ENCODE measurements around the gene NIPA2.

The NIPA2 gene

DNA sequence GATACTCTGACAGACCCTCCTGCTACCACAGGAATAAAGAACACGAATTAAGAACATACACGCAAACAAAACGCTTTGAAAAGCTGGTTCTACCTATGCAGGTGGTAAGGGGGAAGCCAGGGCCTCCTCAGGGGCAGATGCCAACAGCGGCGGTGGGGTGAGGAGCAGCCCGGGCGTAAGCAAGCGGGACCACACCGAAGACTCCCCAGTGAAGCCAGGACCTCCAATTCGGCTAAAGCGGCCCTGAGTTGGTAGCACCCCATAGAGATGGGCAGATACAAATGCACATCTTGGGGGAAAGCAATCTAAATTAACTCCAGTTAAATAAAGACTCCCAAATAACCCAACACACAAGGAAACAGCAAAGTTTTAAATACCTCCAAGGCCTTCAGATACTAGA lies 32.4 kb downstream of the NIPA2 start:
- FAIRE-seq = no peak
- no peak for TF ChIP-seq TAF1 (IDR thresholded peaks at IDR 0.05; ENCODE audit: borderline replicate concordance, low read depth, low read length)
- TF ChIP-seq POLR2A (IDR thresholded peaks at IDR 0.05; ENCODE audit: low read depth, low read length) = no peak
- no peak for TF ChIP-seq POLR2AphosphoS5 (IDR thresholded peaks at IDR 0.05; ENCODE audit: low read depth, low read length)
- no peak for DNase-seq (ENCODE audit: insufficient read length)

DNA sequence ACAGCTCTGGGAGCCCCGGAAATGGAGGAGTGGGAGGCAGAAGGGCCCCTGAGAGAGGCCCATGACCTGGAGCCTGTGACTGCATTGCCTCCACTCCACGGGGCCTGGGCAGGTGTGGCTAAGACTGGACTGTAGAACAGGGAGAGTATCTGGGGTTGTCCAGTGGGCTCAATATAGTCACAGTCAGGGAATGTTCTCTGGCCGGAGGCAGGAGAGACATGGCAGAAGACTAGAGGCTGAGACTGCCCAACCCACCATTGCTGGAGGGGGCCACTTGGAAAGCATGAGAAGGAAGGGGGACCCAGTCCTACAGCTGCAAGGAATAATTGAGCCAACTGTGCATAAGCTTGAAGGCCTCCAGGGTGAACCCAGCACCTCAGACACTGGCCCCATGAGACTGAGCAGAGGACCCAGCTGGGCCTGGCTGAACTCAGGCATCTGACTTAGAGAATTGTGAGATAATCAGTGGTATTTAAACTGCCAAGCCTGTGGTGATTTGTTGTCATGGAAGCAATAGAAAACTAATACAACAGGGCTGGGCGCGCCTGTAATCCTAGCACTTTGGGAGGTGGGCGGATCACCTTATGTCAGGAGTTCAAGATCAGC lies 33.1 kb downstream of the NIPA2 start:
- FAIRE-seq (no peak), DNase-seq (ENCODE audit: insufficient read length) (no peak)
- TF ChIP-seq POLR2A (IDR thresholded peaks at IDR 0.05; ENCODE audit: low read depth, low read length) (no peak), POLR2AphosphoS5 (IDR thresholded peaks at IDR 0.05; ENCODE audit: low read depth, low read length) (no peak), TAF1 (IDR thresholded peaks at IDR 0.05; ENCODE audit: borderline replicate concordance, low read depth, low read length) (no peak)

DNA sequence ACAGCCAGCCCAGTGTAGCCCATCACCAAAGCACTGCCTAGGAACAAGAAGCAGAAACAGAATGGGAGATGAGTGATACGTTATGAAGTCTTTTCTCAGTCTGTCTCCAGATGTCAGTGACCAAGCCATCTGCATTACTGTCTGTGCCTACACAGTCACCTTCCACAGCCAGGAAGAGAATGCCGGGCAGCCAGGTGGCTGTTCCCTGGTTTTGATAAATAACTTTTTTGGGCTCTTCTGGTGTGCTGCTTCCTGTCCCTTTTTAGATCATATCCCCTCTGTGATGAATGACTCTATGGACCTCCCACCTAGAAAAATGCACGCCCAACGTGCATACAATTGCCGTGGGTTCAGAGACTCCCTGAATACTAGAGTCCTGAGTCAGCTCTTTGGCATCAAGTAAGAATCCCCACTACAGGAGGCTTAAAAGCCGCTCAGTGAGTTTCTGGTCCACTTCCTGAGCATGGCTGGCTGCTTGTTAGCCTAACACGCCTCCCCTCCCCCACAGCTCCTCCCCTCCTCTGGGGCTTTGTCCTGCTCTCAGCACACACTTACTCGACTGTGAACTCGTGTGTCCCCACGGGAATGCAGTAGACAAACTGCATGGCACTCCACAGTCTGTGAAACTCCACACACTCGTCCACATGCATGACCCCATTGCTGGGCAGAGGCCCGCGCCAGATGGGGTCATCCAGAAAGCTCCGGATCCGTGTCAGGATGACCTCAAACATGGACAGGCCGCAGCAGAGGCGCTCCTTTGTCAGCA lies 34.7 kb downstream of the NIPA2 start:
- FAIRE-seq (no peak), DNase-seq (ENCODE audit: insufficient read length) (no peak)
- TF ChIP-seq POLR2AphosphoS5 (IDR thresholded peaks at IDR 0.05; ENCODE audit: low read depth, low read length) (no peak), TAF1 (IDR thresholded peaks at IDR 0.05; ENCODE audit: borderline replicate concordance, low read depth, low read length) (no peak), POLR2A (IDR thresholded peaks at IDR 0.05; ENCODE audit: low read depth, low read length) (no peak)

DNA sequence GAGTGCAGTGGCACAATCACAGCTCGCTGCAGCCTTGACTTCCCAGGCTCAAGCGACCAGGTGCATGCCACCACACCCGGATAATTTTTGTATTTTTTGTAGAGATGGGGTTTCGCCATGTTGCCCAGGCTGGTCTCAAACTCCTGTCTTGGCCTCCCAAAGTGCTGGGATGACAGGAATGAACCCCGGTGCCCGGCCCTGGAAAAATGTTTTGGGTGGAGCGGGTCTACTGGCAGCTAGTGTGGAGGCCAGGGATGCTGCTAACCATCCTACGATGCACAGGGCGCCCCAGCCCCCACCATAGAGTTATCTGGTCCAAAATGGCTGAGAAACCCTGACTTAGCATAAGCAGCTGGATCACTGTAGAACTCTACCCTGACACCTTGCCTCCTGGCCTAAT lies 35.4 kb downstream of the NIPA2 start:
- DNase-seq (ENCODE audit: insufficient read length) (no peak), FAIRE-seq (no peak)
- TF ChIP-seq POLR2AphosphoS5 (IDR thresholded peaks at IDR 0.05; ENCODE audit: low read depth, low read length) = no peak
- no peak for TF ChIP-seq TAF1 (IDR thresholded peaks at IDR 0.05; ENCODE audit: borderline replicate concordance, low read depth, low read length)
- no peak for TF ChIP-seq POLR2A (IDR thresholded peaks at IDR 0.05; ENCODE audit: low read depth, low read length)

DNA sequence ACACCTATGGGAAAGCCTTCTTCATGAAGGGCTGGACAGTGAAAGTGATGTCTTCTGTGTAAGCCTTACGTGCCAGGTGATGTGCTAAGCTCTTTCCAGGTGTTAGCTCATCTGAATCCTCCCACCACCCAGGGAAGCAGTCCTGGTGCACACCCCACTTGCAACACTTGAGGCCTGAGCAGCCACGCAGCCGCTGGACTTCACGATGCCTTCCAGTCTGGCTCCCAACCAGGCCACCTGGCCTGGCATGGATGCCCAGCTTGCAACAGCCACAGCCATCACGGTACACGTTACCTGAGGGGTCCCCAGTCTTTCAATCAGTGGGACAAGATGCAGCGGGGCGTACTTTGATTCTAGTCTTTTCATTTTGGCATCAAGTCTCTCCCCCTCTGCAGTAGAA lies 35.8 kb downstream of the NIPA2 start:
- FAIRE-seq = no peak
- TF ChIP-seq POLR2AphosphoS5 (IDR thresholded peaks at IDR 0.05; ENCODE audit: low read depth, low read length) (no peak), POLR2A (IDR thresholded peaks at IDR 0.05; ENCODE audit: low read depth, low read length) (no peak), TAF1 (IDR thresholded peaks at IDR 0.05; ENCODE audit: borderline replicate concordance, low read depth, low read length) (no peak)
- no peak for DNase-seq (ENCODE audit: insufficient read length)

DNA sequence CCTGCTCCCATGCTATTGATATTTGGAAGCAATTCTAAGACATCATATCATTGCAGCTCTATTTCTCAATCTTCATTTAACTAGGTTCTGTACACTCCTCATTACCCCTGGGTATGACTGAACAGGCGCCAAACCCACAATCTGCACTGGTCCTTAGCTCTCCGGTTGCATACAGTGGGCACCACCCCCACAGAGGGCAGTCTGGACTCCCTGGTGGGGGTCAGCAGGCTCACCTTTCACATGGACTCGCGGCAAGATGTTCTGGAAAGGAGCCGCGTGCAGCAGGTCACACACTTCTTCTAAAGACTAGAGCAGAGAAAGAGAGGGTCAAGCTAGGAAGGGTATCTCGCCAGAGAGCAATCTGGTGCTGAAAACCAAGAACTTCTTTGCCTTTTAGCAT lies 36.5 kb downstream of the NIPA2 start:
- no peak for TF ChIP-seq POLR2A (IDR thresholded peaks at IDR 0.05; ENCODE audit: low read depth, low read length)
- no peak for TF ChIP-seq TAF1 (IDR thresholded peaks at IDR 0.05; ENCODE audit: borderline replicate concordance, low read depth, low read length)
- no peak for TF ChIP-seq POLR2AphosphoS5 (IDR thresholded peaks at IDR 0.05; ENCODE audit: low read depth, low read length)
- no peak for DNase-seq (ENCODE audit: insufficient read length)

DNA sequence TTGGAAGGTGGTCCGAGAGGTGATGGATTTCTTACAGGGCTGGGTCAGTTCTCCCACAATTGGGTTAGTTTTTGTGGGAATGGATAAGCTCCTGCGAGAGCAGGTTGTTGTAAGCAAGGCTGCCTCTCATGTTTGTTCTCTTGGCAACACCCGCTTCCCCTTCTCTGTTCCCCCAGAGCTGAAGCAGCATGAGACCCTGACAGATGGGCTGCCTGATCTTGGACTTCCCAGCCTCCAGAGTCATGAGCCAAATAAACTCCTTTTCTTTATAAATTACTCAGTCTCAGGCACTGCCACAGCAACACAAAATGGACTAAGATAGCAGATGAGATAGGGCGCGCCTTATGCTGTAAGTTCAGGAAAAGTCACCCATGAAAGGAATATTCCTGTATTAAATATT lies 38.7 kb downstream of the NIPA2 start:
- no peak for FAIRE-seq
- TF ChIP-seq POLR2A (IDR thresholded peaks at IDR 0.05; ENCODE audit: low read depth, low read length) (no peak), TAF1 (IDR thresholded peaks at IDR 0.05; ENCODE audit: borderline replicate concordance, low read depth, low read length) (no peak)

More for the DNA sequence above, 36.5 kb downstream of the NIPA2 start:
- FAIRE-seq = no peak

DNA sequence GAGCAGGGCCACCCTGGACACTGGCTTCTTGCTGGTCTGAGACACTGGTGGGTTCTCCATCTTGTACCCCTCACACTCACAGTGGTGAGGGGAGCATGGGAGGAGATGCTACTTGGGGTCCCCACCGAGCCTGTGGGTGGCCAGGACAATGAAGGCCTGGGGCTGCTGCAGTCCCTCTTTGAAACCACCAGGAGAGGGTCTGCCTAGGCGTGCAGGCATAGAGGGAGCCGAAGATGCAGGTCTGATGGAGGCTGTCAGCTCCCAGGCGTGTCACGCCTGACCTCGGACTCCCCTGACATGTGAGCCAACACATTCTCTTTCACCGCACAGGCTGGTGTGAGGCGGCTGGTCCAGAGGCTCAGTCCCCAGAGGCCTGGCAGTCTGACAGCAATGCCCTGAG lies 39.1 kb downstream of the NIPA2 start:
- TF ChIP-seq POLR2AphosphoS5 (IDR thresholded peaks at IDR 0.05; ENCODE audit: low read depth, low read length) (no peak), POLR2A (IDR thresholded peaks at IDR 0.05; ENCODE audit: low read depth, low read length) (no peak), TAF1 (IDR thresholded peaks at IDR 0.05; ENCODE audit: borderline replicate concordance, low read depth, low read length) (no peak)
- no peak for DNase-seq (ENCODE audit: insufficient read length)
- no peak for FAIRE-seq

More for the DNA sequence above, 38.7 kb downstream of the NIPA2 start:
- no peak for DNase-seq (ENCODE audit: insufficient read length)

DNA sequence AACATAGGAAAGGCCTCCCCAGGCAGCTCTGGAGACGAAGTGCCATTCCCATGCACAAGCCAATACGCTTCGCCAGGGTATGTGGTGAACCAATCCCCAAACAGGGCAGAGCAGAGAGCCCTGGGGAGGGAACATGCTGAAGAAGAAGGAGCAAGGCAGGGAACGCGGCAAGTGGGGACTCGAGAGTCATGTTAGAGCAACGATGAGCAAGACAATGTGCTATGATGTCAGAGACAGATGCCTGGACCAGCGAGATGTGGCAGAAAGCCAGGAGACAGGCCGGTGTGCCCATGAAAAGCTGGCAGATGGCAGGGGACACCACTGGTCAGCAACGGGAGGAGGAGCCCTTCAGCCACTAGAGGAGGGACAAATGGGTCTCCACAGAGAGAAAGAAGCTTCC lies 39.6 kb downstream of the NIPA2 start:
- TF ChIP-seq TAF1 (IDR thresholded peaks at IDR 0.05; ENCODE audit: borderline replicate concordance, low read depth, low read length) (no peak), POLR2A (IDR thresholded peaks at IDR 0.05; ENCODE audit: low read depth, low read length) (no peak), POLR2AphosphoS5 (IDR thresholded peaks at IDR 0.05; ENCODE audit: low read depth, low read length) (no peak)
- no peak for DNase-seq (ENCODE audit: insufficient read length)
- FAIRE-seq = no peak

DNA sequence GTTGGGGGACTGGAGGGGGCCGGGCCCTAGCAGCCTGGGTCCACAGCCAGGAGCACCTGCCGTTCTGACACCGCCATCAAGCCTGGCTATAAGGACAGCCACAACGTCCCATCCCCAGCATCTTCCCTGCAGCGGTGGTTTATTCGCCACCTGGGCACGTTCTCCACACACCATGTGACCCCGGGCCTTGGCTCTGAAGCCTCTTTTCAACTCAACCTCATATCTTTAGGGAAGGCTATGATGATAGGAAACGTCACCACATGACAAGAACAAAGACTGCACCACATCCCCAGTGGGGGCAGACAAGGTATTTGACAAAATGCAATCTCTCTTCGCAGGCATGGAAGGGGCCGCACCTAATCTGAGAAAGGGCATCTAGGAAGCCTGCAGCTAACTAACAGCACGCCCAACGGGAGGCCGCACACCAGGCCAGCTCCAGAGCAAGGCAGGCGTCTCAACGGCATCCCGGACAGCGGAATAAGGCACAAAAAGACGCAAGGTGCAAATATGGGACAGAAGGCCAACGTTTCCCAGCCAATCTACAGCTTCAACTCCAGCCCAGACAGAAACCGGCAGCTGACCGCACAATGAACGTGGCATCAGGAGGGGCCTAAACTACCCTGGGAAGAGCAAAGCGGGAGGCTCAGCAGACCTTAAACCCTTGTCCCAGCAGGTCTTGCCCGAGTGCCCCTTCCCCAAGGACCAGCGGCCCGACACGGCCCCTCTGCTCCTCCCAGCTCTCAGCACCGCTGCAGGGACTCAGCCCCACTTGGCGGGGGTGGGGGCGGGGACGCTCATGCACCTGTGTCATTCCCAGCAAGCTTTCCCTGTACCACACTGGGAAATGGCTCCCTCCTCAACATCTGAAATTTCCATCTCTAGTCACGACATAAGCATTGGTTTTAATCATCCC lies 41.9 kb downstream of the NIPA2 start:
- FAIRE-seq (no peak), DNase-seq (ENCODE audit: insufficient read length) (no peak)
- TF ChIP-seq POLR2A (IDR thresholded peaks at IDR 0.05; ENCODE audit: low read depth, low read length) = no peak
- TF ChIP-seq TAF1 (IDR thresholded peaks at IDR 0.05; ENCODE audit: borderline replicate concordance, low read depth, low read length) = no peak
- no peak for TF ChIP-seq POLR2AphosphoS5 (IDR thresholded peaks at IDR 0.05; ENCODE audit: low read depth, low read length)

DNA sequence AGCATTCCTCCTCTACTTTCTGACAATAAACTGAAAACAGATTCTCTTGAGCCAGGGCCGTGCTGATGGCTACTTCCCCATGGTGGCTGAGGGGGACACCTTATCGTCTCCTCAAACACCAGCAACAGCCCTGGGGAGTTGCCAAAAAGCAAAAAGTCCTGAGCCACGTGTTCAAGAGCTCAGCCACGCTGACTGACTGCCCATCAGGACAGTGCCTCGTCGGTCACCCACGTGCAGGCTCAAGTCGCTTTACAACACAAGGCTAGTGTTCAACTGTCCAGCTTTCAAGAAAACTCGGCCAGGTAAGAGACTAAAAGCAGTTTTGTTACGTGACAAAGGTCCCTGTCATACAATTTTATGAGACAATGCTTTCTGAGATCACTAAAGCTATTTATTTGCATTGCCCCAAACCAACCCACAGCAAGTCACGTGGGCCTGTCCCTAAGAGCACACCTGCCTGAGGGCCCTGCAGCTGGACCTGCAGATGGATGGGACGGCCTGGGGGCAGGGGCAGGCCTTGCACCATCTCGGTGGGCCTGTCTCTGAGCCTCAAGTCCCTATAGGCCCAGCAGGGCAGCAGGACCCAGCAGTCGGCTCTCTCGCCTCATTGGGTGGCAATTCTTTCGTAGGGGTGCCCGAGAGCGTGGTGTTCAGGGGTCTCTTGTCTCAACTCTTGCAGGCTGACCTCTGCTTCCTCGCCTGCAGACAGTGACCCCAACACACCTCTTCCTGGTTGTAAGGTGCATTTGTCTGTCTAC lies 42.7 kb downstream of the NIPA2 start:
- FAIRE-seq = no peak
- TF ChIP-seq TAF1 (IDR thresholded peaks at IDR 0.05; ENCODE audit: borderline replicate concordance, low read depth, low read length) (no peak), POLR2A (IDR thresholded peaks at IDR 0.05; ENCODE audit: low read depth, low read length) (no peak), POLR2AphosphoS5 (IDR thresholded peaks at IDR 0.05; ENCODE audit: low read depth, low read length) (no peak)

More for the DNA sequence above, 42.7 kb downstream of the NIPA2 start:
- no peak for DNase-seq (ENCODE audit: insufficient read length)
